NB4 (cell line): ENCODE data around the gene BRF1.

Source experiments
- POLR2A ChIP-seq: IDR thresholded peaks from 2 replicates; pipeline ENCODE4 v1.6.1; 2011; ENCODE audit warnings: mild to moderate bottlenecking; ENCODE audit not compliant: insufficient read length; ENCODE audit errors: extremely low read depth
- TF ChIP-seq, protein P1 (sequence below): IDR thresholded peaks from one replicate; pipeline ENCODE4 v1.5.1; 2012; ENCODE audit warnings: low read depth, low read length

GRCh38 chr14:105208738-105209075, 92.1 kb downstream of the BRF1 start:
- TF ChIP-seq, protein P1, sequence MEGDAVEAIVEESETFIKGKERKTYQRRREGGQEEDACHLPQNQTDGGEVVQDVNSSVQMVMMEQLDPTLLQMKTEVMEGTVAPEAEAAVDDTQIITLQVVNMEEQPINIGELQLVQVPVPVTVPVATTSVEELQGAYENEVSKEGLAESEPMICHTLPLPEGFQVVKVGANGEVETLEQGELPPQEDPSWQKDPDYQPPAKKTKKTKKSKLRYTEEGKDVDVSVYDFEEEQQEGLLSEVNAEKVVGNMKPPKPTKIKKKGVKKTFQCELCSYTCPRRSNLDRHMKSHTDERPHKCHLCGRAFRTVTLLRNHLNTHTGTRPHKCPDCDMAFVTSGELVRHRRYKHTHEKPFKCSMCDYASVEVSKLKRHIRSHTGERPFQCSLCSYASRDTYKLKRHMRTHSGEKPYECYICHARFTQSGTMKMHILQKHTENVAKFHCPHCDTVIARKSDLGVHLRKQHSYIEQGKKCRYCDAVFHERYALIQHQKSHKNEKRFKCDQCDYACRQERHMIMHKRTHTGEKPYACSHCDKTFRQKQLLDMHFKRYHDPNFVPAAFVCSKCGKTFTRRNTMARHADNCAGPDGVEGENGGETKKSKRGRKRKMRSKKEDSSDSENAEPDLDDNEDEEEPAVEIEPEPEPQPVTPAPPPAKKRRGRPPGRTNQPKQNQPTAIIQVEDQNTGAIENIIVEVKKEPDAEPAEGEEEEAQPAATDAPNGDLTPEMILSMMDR: no peak
- TF ChIP-seq POLR2A: no peak
